HepG2 (cell line): Measurements from ENCODE around the gene TIMM44. TPM values are rescaled to one million over a fixed set of nuclear protein-coding genes. Genes with fewer than 3 reads are reported as not detected.

Source experiments
- CAMTA2 ChIP-seq: sonication (generic); formaldehyde crosslinking; IDR thresholded peaks from 2 replicates; pipeline ENCODE4 v1.4.0; 2020; ENCODE audit warnings: mild to moderate bottlenecking, missing genetic modification reagents, borderline replicate concordance
- DNMT1 ChIP-seq: sonication (generic); formaldehyde crosslinking; IDR thresholded peaks from 2 replicates; pipeline ENCODE4 v1.5.1; 2020; ENCODE audit warnings: mild to moderate bottlenecking, missing genetic modification reagents
- KAT2B ChIP-seq: fragments of 150-350 bp; IDR thresholded peaks from 2 replicates; pipeline ENCODE4 v1.6.1; 2014; ENCODE audit warnings: low read depth, low read length, borderline replicate concordance
- MEIS2 ChIP-seq: sonication (generic); formaldehyde crosslinking; IDR thresholded peaks from 2 replicates; pipeline ENCODE4 v1.9.0; 2021; ENCODE audit warnings: mild to moderate bottlenecking, missing genetic modification reagents
- NKX3-1 ChIP-seq: sonication (generic); formaldehyde crosslinking; IDR thresholded peaks from 2 replicates; pipeline ENCODE4 v1.5.0; 2020; ENCODE audit warnings: missing genetic modification reagents
- PCBP1 ChIP-seq: fragments of 200-400 bp; formaldehyde crosslinking; IDR thresholded peaks from 2 replicates; pipeline ENCODE4 v1.6.1; 2017; ENCODE audit warnings: mild to moderate bottlenecking, low read depth, low read length, borderline replicate concordance
- SMAD9 ChIP-seq: sonication (generic); formaldehyde crosslinking; IDR thresholded peaks from 2 replicates; pipeline ENCODE4 v1.5.1; 2020; ENCODE audit warnings: mild to moderate bottlenecking, missing genetic modification reagents
- TRAFD1 ChIP-seq: sonication (generic); formaldehyde crosslinking; IDR thresholded peaks from 2 replicates; pipeline ENCODE4 v1.5.1; 2020; ENCODE audit warnings: missing genetic modification reagents, mild to moderate bottlenecking, borderline replicate concordance
- ZBTB14 ChIP-seq: sonication (generic); formaldehyde crosslinking; IDR thresholded peaks from 2 replicates; pipeline ENCODE4 v1.4.0; 2020; ENCODE audit warnings: missing genetic modification reagents
- ZHX2 ChIP-seq, 2 experiments: sonication (generic) in 1 of 2; formaldehyde crosslinking in 1 of 2; IDR thresholded peaks; 2 replicates each; pipeline versions ENCODE4 v1.6.1 to v1.9.0; 2014 to 2022; ENCODE audit warnings: antibody characterized with exemption in 1 of 2, borderline replicate concordance in 1 of 2, inconsistent platforms in 1 of 2, low read depth in 1 of 2, missing genetic modification reagents in 1 of 2
- ZKSCAN8 ChIP-seq: IDR thresholded peaks from 2 replicates; pipeline ENCODE4 v1.6.1; 2016; ENCODE audit warnings: borderline replicate concordance, missing genetic modification reagents, missing compliant biosample characterization
- ZNF230 ChIP-seq: sonication (generic); formaldehyde crosslinking; IDR thresholded peaks from 2 replicates; pipeline ENCODE4 v1.4.0; 2020; ENCODE audit warnings: mild to moderate bottlenecking, missing genetic modification reagents
- ZNF276 ChIP-seq: sonication (generic); formaldehyde crosslinking; IDR thresholded peaks from 2 replicates; pipeline ENCODE4 v1.4.0; 2020; ENCODE audit warnings: mild to moderate bottlenecking, low read depth, missing genetic modification reagents
- ZNF460 ChIP-seq: sonication (generic); formaldehyde crosslinking; IDR thresholded peaks from 2 replicates; pipeline ENCODE4 v1.5.1; 2020; ENCODE audit warnings: missing genetic modification reagents, mild to moderate bottlenecking, borderline replicate concordance
- ZNF562 ChIP-seq: sonication (generic); formaldehyde crosslinking; IDR thresholded peaks from 2 replicates; pipeline ENCODE4 v1.8.0; 2022; ENCODE audit warnings: missing genetic modification reagents, borderline replicate concordance
- ZNF563 ChIP-seq: sonication (generic); formaldehyde crosslinking; IDR thresholded peaks from 2 replicates; pipeline ENCODE4 v1.8.0; 2022; ENCODE audit warnings: mild to moderate bottlenecking, moderate library complexity, missing genetic modification reagents
- ZNF720 ChIP-seq: sonication (generic); formaldehyde crosslinking; IDR thresholded peaks from 2 replicates; pipeline ENCODE4 v1.4.0; 2020; ENCODE audit warnings: missing genetic modification reagents
- ZNF792 ChIP-seq: IDR thresholded peaks from 2 replicates; pipeline ENCODE4 v1.6.1; 2016
- ZSCAN9 ChIP-seq: IDR thresholded peaks from 2 replicates; pipeline ENCODE4 v1.6.1; 2016; ENCODE audit warnings: borderline replicate concordance
- polyA plus RNA-seq, 8 experiments: library from polyadenylated mRNA; depleted of rRNA in 3 of 8; stranded (reverse) in 7 of 8; unstranded in 1 of 8; fragments of >200 nt; fragmentation: Illumina TruSeq in 4 of 8; extraction: Trizol in 4 of 8; gene quantifications; 2 replicates each; pipeline versions ENCODE4 v1.2.1 to v1.2.3, GENCODE V29; 2011 to 2016; ENCODE audit warnings: low read depth in 4 of 8, missing spikeins in 1 of 8, mixed read lengths in 1 of 8; ENCODE audit not compliant: insufficient read depth in 1 of 8
- total RNA-seq, 5 experiments: library from RNA; depleted of rRNA; stranded (reverse); fragments of >200 nt; fragmentation: Illumina TruSeq; extraction: Trizol; gene quantifications; 2 replicates each; pipeline ENCODE4 v1.2.3, GENCODE V29; 2016; ENCODE audit warnings: low read depth in 1 of 5

TIMM44 gene
- total and polyA plus RNA-seq, 2 of the 13 experiments (the other 11 are each of a cell fraction or from before 2014, with no cell fraction given) = 42.9 to 72.6 TPM

- TF ChIP-seq ZHX2 (IDR thresholded peaks at IDR 0.05; ENCODE audit: low read depth) = no peak; the same call in 1 of the 2 replicates
- TF ChIP-seq ZHX2 (CRISPR knock-in tag; IDR thresholded peaks at IDR 0.05; ENCODE audit: borderline replicate concordance) = 0 out of 2 replicates have a peak, but pooled peaks have one; percentile 82
- TF ChIP-seq SMAD9 (CRISPR knock-in tag) = peak; percentile 71; the same call in 1 of the 2 replicates
- TF ChIP-seq ZNF720 (CRISPR knock-in tag) = no peak; the same call in 1 of the 2 replicates
- TF ChIP-seq ZBTB14 = peak; percentile 68
- TF ChIP-seq TRAFD1 (CRISPR knock-in tag) = no peak
- no peak for TF ChIP-seq ZNF276 (CRISPR knock-in tag)
- peak; percentile 55; the same call in 1 of the 2 replicates for TF ChIP-seq ZNF230 (CRISPR knock-in tag)
- TF ChIP-seq ZNF460 = no peak
- no peak for TF ChIP-seq ZNF562 (CRISPR knock-in tag)
- peak; percentile 75; the same call in 1 of the 2 replicates for TF ChIP-seq DNMT1 (CRISPR knock-in tag)
- no peak for TF ChIP-seq KAT2B
- TF ChIP-seq PCBP1 = no peak
- peak; percentile 87; the same call in 1 of the 2 replicates for TF ChIP-seq ZNF563 (CRISPR knock-in tag)
- peak; percentile 74 for TF ChIP-seq ZNF792 (CRISPR knock-in tag)
- TF ChIP-seq MEIS2 (CRISPR knock-in tag) = peak; percentile 86
- no peak; the same call in 1 of the 2 replicates for TF ChIP-seq ZSCAN9 (CRISPR knock-in tag)
- TF ChIP-seq ZKSCAN8 = no peak
- no peak for TF ChIP-seq CAMTA2
- peak; percentile 82 for TF ChIP-seq NKX3-1 (CRISPR knock-in tag)
Measured at GRCh38 chr19:7925171-7925851, 18.2 kb downstream of the TIMM44 start (continued).
